Choroid plexus epithelial cell (primary cell): Measurements from ENCODE around the gene SLC6A6.

Experiments used
- DNase-seq: peaks from one replicate; pipeline ENCODE4 v3.0.0-alpha.2; 2010; ENCODE audit warnings: low read depth
- H3K4me3 ChIP-seq: 2 replicates; pipeline ENCODE4 v1.5.1; 2011; ENCODE audit warnings: low read depth, mild to moderate bottlenecking, control low read depth, low read length, moderate library complexity
- TF ChIP-seq, protein P1 (sequence below): conservative IDR thresholded peaks from 2 replicates; pipeline ENCODE4 v1.5.1; 2011; ENCODE audit warnings: low read depth, mild to moderate bottlenecking, control low read depth, inconsistent platforms, low read length, moderate library complexity

Gene SLC6A6

GRCh38 chr3:14476583-14477265 lies 74.3 kb downstream of the SLC6A6 start:
- TF ChIP-seq, protein P1, sequence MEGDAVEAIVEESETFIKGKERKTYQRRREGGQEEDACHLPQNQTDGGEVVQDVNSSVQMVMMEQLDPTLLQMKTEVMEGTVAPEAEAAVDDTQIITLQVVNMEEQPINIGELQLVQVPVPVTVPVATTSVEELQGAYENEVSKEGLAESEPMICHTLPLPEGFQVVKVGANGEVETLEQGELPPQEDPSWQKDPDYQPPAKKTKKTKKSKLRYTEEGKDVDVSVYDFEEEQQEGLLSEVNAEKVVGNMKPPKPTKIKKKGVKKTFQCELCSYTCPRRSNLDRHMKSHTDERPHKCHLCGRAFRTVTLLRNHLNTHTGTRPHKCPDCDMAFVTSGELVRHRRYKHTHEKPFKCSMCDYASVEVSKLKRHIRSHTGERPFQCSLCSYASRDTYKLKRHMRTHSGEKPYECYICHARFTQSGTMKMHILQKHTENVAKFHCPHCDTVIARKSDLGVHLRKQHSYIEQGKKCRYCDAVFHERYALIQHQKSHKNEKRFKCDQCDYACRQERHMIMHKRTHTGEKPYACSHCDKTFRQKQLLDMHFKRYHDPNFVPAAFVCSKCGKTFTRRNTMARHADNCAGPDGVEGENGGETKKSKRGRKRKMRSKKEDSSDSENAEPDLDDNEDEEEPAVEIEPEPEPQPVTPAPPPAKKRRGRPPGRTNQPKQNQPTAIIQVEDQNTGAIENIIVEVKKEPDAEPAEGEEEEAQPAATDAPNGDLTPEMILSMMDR, result no peak
- no peak for DNase-seq
- no peak overlapping the region for H3K4me3 ChIP-seq

DNA sequence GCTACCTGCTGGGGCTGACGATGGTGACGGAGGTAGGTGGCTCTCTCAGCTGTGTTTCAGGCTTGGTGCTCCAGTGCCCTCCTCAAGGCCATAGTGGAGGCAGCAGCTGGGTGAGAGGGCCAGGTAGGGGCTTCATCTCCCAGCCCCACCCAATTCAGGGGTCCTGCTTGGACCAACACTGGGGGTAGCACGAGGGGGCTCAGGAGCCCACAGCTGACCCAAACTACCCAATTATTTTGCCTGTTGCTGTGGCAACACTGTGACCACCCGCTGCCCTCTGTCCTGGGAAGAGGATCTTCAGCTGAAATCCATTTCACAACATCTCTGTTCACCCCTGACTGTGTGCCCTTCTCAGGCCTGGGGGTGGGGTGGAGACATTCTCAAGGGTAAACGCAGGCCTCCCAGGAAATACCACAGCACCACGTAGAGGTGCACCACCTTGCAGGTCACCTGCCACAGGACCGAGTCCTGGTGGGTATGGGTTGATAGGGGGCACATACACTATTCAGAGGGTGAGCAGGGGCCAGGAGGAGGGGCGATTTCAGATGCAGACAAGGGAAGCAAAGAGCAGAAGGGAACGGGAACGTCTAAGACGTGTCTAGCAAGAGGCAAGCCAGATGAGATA lies 75.0 kb downstream of the SLC6A6 start:
- TF ChIP-seq, protein P1, result no peak
- H3K4me3 ChIP-seq, result no peak overlapping the region
- no peak for DNase-seq

DNA sequence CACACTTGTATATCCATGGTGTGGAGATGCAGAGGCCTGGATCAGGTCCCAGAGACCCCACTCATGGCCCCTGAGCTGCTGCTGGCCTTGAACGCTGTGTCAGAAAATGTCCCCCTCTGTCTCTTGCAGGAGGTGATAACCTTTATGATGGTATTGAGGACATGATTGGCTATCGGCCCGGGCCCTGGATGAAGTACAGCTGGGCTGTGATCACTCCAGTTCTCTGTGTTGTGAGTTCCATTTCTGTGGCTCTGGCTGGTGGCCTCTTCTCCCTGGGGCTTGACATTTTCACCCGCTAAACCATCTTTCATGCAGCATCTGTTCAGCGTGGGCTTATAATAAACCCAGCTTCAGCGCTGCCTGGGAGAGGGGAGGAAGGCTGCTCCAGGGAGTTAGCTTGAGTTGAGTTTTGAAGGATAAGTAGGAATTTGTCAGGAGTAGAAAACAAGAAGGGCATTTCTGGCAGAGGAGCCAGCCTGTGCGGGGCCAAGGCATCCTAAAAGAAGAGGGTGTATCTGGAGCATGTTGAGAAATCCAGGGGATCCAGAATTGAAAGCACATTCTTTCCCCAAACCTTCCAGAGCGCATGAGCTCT lies 76.6 kb downstream of the SLC6A6 start:
- DNase-seq, result no peak
- H3K4me3 ChIP-seq, result no peak overlapping the region
- TF ChIP-seq, protein P1, result no peak

DNA sequence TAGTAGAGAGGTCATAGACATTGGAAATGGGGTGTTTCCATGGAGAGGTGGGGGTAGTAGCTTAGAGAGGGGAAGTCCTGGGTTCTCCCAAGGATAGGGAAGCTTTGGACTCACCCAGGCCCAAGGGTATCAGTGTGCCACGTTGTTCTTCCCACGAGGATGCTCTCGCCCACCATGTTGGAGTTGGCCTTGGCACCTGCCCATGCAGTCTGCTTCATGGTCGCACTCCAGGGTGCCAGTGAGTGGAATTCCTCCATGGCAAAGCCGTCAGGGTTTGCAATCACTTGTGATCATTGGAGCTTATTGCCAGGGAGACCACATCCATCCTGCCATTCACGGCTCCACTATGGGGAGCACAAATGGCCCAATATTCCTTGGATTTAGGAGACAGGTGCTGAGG lies 77.2 kb downstream of the SLC6A6 start:
- TF ChIP-seq, protein P1, result no peak
- H3K4me3 ChIP-seq, result no peak overlapping the region
- no peak for DNase-seq

DNA sequence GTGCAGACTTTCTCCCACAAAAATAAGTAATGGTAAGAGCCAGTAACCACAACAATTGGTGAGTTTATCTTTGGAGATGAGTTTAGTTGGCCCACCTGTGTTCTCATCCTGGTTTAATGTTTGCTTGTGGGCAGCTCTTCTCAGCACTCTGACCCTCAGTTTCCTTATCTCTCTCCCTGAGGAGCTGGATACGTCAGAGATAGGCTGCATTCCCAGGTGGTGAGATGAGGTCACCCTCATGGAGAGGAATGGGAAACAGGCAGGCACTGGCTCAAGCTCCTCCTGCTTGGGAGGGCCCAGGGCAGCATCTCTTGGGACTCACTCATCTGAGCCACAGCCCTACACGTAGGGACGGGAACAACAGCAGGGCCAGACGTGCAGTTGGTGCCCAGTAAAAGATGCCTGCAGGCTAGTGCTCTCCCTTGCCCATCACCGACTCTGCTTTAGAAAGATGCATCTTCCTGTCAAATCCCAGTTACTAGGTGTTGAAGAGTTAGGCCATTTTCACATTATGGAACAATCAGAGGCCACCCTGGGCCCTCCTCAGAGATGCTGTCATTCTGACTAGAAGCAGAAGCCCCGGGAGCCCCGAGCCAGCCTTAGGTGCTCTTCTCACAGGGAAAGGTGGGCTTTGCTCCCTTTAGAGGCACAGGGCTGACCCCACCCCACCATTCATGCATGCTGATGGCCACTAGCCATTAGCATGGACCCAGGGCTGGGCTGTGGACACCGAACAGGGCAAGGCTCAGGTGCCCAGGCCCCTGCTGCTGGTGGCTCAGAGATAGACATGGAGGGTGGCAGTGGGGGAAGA lies 78.0 kb downstream of the SLC6A6 start:
- DNase-seq, result peak; percentile 80
- H3K4me3 ChIP-seq, result no peak overlapping the region

DNA sequence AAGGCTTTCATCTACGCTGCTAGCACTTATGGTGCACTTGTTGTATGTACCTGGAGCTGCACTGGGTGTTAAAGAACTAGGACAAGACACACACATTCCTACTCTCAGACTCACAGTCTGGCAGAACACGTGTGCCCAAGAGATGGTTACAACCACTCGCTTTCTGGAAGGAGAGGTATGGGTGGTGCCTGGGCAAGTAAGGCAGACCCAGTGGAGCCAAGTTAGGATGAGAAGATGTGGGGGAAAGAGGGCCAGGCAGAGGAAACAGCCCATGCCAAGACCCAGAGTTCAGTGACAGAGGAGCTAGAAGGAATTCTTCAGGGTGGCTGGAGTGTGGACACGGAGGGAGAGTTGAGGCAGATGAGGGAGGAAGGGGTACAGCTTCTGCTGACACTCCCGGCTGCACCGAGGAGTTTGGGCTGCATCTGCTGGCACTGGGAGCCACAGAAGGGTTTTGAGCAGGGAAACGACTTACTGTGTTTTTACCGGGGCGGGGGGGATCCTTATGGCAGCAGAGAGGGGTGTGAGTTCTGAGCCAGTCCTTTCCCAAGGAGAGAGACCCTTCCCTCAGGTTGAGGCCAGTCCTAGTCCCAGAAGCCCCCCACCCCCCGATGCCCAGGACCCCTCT lies 78.7 kb downstream of the SLC6A6 start:
- no peak for DNase-seq
- H3K4me3 ChIP-seq, result no peak overlapping the region
- TF ChIP-seq, protein P1, result no peak

More for the DNA sequence above, 78.0 kb downstream of the SLC6A6 start:
- TF ChIP-seq, protein P1, result no peak
